22Rv1 (cell line): ENCODE data around the gene TSPAN14.

ENCODE experiments used
- H3K27ac ChIP-seq: fragments of 450-650 bp; 2 replicates; pipeline ENCODE4 v1.5.1; 2017
- CTCF ChIP-seq: fragments of 450-650 bp; IDR thresholded peaks from 2 replicates; pipeline ENCODE4 v1.5.1; 2017; ENCODE audit warnings: mild to moderate bottlenecking
- ZFX ChIP-seq: fragments of 450-650 bp; IDR thresholded peaks from 2 replicates; pipeline ENCODE4 v1.6.1; 2017; ENCODE audit warnings: antibody characterized with exemption, borderline replicate concordance

Gene TSPAN14

GRCh38 chr10:80569131-80569895, 115.2 kb downstream of the TSPAN14 start:
- no peak for TF ChIP-seq ZFX
- TF ChIP-seq CTCF, result no peak
- no peak overlapping the region for H3K27ac ChIP-seq

GRCh38 chr10:80571352-80571751, 117.2 kb downstream of the TSPAN14 start:
- no peak for TF ChIP-seq ZFX
- TF ChIP-seq CTCF, result no peak
- no peak overlapping the region for H3K27ac ChIP-seq

GRCh38 chr10:80579181-80579763, 125.2 kb downstream of the TSPAN14 start:
- TF ChIP-seq ZFX, result no peak
- no peak for TF ChIP-seq CTCF
- no peak overlapping the region for H3K27ac ChIP-seq

- TF ChIP-seq ZFX (no peak), CTCF (no peak)
- no peak overlapping the region for H3K27ac ChIP-seq
Measured at GRCh38 chr10:80579849-80580637, 125.9 kb downstream of the TSPAN14 start.

- TF ChIP-seq ZFX (no peak), CTCF (no peak)
- no peak overlapping the region for H3K27ac ChIP-seq
Measured at GRCh38 chr10:80580638-80581468, 126.7 kb downstream of the TSPAN14 start.

GRCh38 chr10:80581469-80581835, 127.3 kb downstream of the TSPAN14 start:
- TF ChIP-seq ZFX (no peak), CTCF (no peak)
- H3K27ac ChIP-seq, result no peak overlapping the region
